Spinal cord (tissue), 10 donors: ENCODE results near the gene RGS7. TPM values are rescaled to one million over a fixed set of nuclear protein-coding genes. Genes with fewer than 3 reads are reported as not detected.
"Not testable (repeated sequence)": the region's sequence is repeated elsewhere in the genome, so short reads cannot be mapped to it uniquely, and the experiment has no call there.

Experiments
- DNase-seq, 6 donors: peaks; one replicate each; pipeline versions ENCODE4 v3.0.0 to v3.0.0-alpha.2; 2013 to 2015; ENCODE audit warnings: low spot score in 6 of 6, low read depth in 4 of 6
- H3K27ac ChIP-seq: one replicate; pipeline ENCODE4 v1.5.1; 2013; ENCODE audit warnings: low read depth, low read length, control low read depth
- H3K27me3 ChIP-seq: one replicate; pipeline ENCODE4 v1.6.1; 2013; ENCODE audit warnings: low read length; ENCODE audit not compliant: control insufficient read depth, insufficient read depth
- H3K36me3 ChIP-seq: one replicate; pipeline ENCODE4 v1.6.1; 2013; ENCODE audit warnings: low read length; ENCODE audit not compliant: control insufficient read depth, insufficient read depth
- H3K4me1 ChIP-seq: one replicate; pipeline ENCODE4 v1.6.1; 2013; ENCODE audit warnings: low read length; ENCODE audit not compliant: control insufficient read depth, insufficient read depth
- H3K4me3 ChIP-seq: one replicate; pipeline ENCODE4 v1.5.1; 2013; ENCODE audit warnings: low read depth, low read length, control low read depth
- H3K9me3 ChIP-seq: one replicate; pipeline ENCODE4 v1.6.1; 2013; ENCODE audit warnings: low read length; ENCODE audit not compliant: control insufficient read depth, insufficient read depth
- WGBS: methylation state at CpG from one replicate; pipeline ENCODE4 v1.1.5; 2013; ENCODE audit warnings: missing lambda C conversion rate; ENCODE audit not compliant: insufficient coverage; 5-methylcytosine and 5-hydroxymethylcytosine counted together
- polyA plus RNA-seq, 2 donors: library from polyadenylated mRNA; unstranded; fragments of 120-200 nt; gene quantifications; one replicate each; pipeline ENCODE4 v1.2.1, GENCODE V29; 2013; ENCODE audit not compliant: insufficient read length in 2 of 2
- total RNA-seq, 2 donors: library from RNA; depleted of rRNA in 1 of 2; stranded (reverse); fragments of 120-200 nt in 1 of 2; fragments of >200 nt in 1 of 2; gene quantifications; one replicate each; pipeline versions ENCODE4 v1.2.3 to v1.2.4, GENCODE V29; 2013 to 2014
- donor health status: healthy.

Gene RGS7
- total and polyA plus RNA-seq, 4 donors = 9.5 to 44.1 (median 31.3) TPM

DNA sequence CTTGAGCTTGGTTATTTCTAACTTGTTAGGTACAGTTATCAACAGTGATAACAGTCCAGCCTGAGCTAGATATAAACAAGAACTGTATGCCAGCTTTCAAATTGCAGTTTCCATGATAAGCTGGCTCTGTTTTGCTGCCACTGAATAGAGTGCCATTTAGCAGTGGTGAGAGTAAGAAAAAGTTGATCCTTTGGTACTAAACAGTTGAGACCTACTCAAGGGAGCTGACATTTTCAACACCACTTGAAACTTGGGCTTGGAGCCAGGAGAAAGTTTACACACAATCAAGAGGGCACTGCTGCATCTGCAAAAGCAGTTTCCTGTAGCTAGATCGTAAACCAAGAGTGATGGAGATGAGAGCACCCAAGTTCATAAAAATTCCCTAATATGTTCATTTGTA lies 131.3 kb downstream of the RGS7 start:
- Histone ChIP-seq H3K27ac (no peak overlapping the region), H3K4me1 (no peaks in the 10 kb centered on the region), H3K4me3 (no peak overlapping the region), H3K27me3 (no peaks in the 10 kb centered on the region), H3K9me3 (peaks cover 1% of the 10 kb centered on the region), H3K36me3 (no peaks in the 10 kb centered on the region)
- WGBS = no CpG with 5 or more reads among the region's 1 CpG
- no peak for DNase-seq

DNA sequence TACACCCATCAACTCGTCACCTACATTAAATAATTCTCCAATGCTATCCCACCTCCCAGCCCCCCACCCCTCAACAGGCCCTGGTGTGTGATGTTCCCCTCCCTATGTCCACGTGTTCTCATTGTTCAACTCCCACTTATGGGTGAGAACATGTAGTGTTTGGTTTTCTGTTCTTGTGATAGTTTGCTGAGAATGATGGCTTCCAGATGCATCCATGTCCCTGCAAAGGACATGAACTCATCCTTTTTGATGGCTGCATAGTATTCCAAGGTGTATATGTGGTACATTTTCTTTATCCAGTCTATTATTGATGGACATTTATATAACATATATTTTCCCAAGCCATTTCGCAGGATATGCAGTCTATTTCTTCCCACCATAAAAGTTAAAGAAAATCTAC lies 132.8 kb downstream of the RGS7 start:
- not testable (repeated sequence) for H3K27ac ChIP-seq, H3K36me3 ChIP-seq, H3K4me3 ChIP-seq, H3K4me1 ChIP-seq, H3K27me3 ChIP-seq, H3K9me3 ChIP-seq, DNase-seq
- WGBS = no CpG with 5 or more reads among the region's 3 CpGs

DNA sequence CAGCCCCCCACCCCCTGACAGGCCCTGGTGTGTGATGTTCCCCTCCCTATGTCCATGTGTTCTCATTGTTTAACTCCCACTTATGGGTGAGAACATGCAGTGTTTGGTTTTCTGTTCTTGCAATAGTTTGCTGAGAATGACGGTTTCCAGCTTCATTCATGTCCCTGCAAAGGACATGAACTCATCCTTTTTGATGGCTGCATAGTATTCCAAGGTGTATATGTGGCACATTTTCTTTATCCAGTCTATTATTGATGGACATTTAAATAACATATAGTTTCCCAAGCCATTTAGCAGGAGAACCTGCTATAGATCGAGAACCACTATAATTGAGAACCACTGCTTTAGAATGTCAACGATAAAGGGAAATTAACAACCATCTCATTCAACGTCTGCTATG lies 134.2 kb downstream of the RGS7 start:
- DNase-seq, H3K9me3 ChIP-seq: not testable (repeated sequence)

DNA sequence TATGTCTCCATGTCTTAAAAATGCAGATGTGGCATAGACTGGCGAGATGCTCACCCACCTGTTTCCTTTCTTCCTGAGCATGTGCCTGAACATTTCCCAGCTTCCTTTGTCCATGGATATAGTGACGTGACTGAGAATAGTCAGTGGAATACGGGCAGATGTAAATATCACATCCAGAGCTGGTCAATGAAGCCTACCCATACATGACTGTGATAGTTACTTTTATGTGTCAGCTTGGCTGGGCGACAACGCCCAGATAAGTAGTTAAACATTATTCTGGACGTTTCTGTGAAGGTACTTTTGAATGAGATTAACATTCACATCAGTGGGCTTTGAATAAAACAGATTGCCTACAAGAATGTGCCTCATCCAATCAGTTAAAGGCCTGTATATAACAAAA lies 135.7 kb downstream of the RGS7 start:
- Histone ChIP-seq H3K4me1 (no peaks in the 10 kb centered on the region), H3K27me3 (no peaks in the 10 kb centered on the region), H3K27ac (no peak overlapping the region), H3K9me3 (peaks cover 3% of the 10 kb centered on the region), H3K36me3 (no peaks in the 10 kb centered on the region), H3K4me3 (no peak overlapping the region)
- WGBS = no CpG with 5 or more reads among the region's 6 CpGs
- DNase-seq = no peak

More for the DNA sequence above, 134.2 kb downstream of the RGS7 start:
- not testable (repeated sequence) for H3K36me3 ChIP-seq, H3K4me3 ChIP-seq, H3K4me1 ChIP-seq, H3K27ac ChIP-seq, H3K27me3 ChIP-seq
- WGBS = 90% methylated on average over 3 of the region's 4 CpGs

DNA sequence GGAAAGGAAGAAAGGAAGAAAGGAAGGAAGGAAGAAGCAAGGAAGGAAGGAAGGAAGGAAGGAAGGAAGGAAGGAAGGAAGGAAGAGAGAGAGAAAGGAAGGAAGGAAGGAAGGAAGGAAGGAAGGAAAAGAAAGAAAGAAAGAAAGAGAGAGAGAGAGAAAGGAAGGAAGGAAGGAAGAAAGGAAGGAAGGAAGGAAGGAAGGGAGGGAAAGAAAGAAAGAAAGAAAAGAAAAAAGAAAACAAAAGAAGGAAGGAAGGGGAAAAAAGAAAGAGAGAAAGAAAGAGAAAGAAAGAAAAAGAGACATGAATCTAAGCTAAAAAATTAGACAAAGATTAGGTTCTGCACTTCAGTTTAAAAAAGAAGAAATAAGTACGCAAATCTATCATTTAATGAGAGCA lies 136.1 kb downstream of the RGS7 start:
- not testable (repeated sequence) for H3K4me3 ChIP-seq, DNase-seq, H3K9me3 ChIP-seq, H3K27me3 ChIP-seq, H3K36me3 ChIP-seq, H3K27ac ChIP-seq, H3K4me1 ChIP-seq
- no CpG with 5 or more reads among the region's 1 CpG for WGBS

DNA sequence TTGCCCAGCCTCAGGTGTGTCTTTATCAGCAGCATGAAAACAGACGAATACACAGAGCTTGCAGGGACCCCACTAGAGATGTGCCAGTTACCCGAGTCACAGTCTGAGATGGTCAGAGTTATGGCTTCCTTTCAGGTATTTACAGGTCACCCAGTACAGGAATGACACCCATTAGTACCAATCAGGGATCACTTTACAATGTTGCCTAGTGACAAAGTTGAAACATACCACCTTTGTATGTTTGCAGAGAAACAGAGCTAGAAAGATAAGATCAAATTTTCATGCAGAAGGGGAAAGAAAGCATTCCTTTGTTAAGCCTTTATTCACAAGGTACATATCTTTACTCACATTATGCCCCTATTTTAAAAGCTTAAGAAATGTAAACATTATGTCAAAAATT lies 137.6 kb downstream of the RGS7 start:
- no peaks in the 10 kb centered on the region for H3K36me3 ChIP-seq
- H3K9me3 ChIP-seq = peaks cover 3% of the 10 kb centered on the region
- H3K4me1 ChIP-seq = no peaks in the 10 kb centered on the region
- no peak for DNase-seq
- H3K27ac ChIP-seq = no peak overlapping the region
- no peak overlapping the region for H3K4me3 ChIP-seq
- no peaks in the 10 kb centered on the region for H3K27me3 ChIP-seq
- 91% methylated on average over 1 of the region's 2 CpGs for WGBS

DNA sequence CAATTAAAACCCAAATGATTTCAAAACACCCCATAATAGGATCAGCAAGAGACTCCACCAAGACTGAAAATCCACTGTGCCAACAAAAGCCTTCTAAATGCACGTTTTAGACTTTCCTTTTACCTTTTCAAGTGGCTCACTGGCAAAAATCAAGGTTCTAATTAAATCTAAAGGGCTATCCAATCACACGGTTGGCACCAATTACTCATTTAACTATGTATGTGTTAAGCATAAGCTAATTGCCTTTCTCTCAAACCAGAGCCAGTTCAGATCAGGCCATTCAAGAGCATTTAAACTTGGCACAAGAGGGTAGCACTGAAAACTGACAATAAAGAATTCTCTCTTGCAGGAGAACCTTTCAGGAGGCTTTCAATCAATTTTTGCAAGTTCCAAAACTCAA lies 139.5 kb downstream of the RGS7 start:
- Histone ChIP-seq H3K36me3 (no peaks in the 10 kb centered on the region), H3K4me1 (no peaks in the 10 kb centered on the region), H3K27ac (no peak overlapping the region), H3K27me3 (no peaks in the 10 kb centered on the region), H3K9me3 (peaks cover 2% of the 10 kb centered on the region), H3K4me3 (no peak overlapping the region)
- 0% methylated on average over 1 of the region's 2 CpGs for WGBS
- peak in 1 of 6 donors; percentile 72 for DNase-seq

DNA sequence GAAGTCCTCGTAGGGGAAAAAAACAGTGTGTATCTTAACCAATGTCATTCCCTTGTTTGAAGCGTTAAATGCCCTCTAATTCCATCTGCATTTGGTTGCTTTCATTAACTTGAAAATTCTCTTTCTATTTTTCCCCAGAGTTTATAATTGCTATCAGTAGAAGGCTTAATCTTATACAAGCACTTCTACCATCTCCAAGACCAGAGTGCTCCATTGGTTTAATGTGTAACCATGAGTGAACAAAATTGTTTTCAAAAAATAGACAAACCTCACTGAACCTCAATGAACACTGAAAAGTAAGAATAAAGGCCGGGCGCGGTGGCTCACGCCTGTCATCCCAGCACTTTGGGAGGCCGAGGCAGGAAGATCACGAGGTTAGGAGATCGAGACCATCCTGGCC lies 141.3 kb downstream of the RGS7 start:
- Histone ChIP-seq H3K9me3 (peaks cover 2% of the 10 kb centered on the region), H3K4me3 (no peak overlapping the region), H3K4me1 (no peaks in the 10 kb centered on the region), H3K27me3 (no peaks in the 10 kb centered on the region), H3K36me3 (no peaks in the 10 kb centered on the region), H3K27ac (no peak overlapping the region)
- 98% methylated on average over 5 of the region's 9 CpGs for WGBS
- no peak for DNase-seq

DNA sequence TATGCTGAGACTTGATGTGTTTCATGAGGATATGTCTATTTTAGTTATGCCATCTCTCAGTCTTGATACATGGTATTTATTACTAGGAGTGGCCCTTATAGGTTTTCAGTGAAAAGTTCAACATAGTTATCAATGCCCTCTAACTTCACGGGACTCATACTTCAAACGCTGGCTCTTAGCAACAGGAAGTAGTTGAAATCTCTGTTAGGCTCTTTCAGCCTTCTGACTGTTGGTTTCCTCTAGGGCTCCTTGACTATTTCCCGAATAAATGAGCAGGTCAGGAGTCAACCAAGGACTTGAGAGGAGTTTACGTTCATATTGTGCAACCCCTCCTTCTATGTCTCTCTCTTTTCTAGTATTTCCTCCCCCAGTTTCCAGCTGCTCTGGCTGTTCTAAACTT lies 141.8 kb downstream of the RGS7 start:
- Histone ChIP-seq H3K27ac (no peak overlapping the region), H3K4me1 (no peaks in the 10 kb centered on the region), H3K36me3 (no peaks in the 10 kb centered on the region), H3K9me3 (peaks cover 2% of the 10 kb centered on the region), H3K27me3 (no peaks in the 10 kb centered on the region), H3K4me3 (no peak overlapping the region)
- 85% methylated on average over 4 of the region's 4 CpGs for WGBS
- no peak for DNase-seq

DNA sequence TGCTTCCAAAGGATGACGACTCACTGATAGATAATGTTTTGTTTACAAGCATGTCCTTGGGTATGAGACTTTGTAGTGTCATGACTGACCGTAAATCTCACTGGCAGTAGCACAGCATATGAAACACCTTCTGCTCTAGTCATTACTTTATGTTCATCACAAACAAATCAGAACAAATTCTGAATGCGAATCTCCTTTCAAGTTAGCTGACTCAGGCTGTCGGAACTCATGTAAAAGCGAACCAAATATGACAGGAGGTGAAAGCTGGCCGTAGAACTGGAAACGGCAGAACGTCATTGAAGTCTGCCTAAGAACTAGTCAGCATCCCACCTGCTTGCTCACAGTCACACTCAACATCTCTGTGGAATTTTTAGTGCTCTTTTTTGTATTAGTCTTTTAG lies 143.9 kb downstream of the RGS7 start:
- 89% methylated on average over 5 of the region's 8 CpGs for WGBS
- no peak for DNase-seq
- peaks cover 2% of the 10 kb centered on the region for H3K9me3 ChIP-seq
- H3K4me1 ChIP-seq = no peaks in the 10 kb centered on the region
- no peaks in the 10 kb centered on the region for H3K27me3 ChIP-seq
- no peak overlapping the region for H3K4me3 ChIP-seq
- no peak overlapping the region for H3K27ac ChIP-seq
- H3K36me3 ChIP-seq = no peaks in the 10 kb centered on the region
